HG03135 (cell line): ENCODE measurements around the gene SNTG2.
"Not testable (repeated sequence)": the region's sequence is repeated elsewhere in the genome, so short reads cannot be mapped to it uniquely, and the experiment has no call there.

Experiments
- ATAC-seq: cut with Tn5 transposase; IDR thresholded peaks from one replicate; pipeline ENCODE4 v1.9.1; 2021; ENCODE audit warnings: mild to moderate bottlenecking, moderate library complexity; ENCODE audit not compliant: unreplicated experiment

SNTG2 gene

GRCh38 chr2:1088192-1088860 is 137.7 kb downstream of the SNTG2 start:
- no peak for ATAC-seq

DNA sequence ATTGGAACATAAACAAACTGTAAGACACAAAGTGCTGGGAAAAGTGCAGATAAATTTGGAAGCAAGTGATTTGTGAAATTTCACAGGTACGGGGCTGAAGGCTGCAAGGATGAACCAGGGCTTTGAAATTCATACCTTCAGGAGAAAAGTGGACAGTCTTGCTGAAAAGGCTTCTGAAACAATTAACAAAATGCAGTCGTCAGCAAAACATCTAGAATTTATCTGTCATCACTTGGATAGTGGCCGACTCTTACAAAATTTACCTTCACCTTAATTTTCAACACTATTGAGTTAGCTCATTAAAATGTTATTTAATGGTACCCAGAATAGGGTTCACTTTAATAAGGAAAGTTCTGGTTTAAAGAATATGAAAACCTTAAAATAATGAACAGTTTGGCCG is 138.3 kb downstream of the SNTG2 start:
- ATAC-seq, result no peak

DNA sequence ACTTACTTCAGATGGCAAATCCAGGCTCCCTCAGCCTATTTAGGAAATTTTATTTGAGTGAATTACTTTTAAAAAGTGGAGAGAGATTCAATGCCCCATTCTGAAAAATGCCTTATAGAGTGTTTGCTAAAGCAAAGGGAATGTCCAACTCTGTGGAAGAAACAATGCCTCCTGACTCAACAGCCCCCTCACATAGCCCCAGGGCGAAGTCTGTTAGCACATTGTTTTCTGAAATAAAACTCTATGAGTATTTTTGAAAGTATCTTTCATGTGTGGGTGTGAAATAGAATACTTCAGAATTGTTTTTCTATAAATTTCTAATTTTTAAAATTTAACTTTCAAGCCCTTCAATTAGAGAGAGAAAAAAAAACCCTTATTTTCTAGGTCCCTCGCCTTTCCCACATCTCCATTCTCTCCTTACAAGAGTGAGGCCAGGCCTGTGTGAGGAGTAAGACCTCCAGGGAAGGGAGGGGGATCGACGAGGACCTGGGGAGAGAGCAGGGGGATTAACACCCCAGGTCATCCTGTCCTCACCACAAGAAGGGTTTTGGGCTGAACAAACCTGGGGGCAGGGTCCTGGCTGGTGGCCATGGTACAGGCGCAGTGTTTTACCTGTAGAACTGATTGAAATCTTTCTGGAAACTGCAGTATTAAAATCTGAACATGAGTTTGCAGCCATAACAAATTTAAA is 141.4 kb downstream of the SNTG2 start:
- no peak for ATAC-seq

DNA sequence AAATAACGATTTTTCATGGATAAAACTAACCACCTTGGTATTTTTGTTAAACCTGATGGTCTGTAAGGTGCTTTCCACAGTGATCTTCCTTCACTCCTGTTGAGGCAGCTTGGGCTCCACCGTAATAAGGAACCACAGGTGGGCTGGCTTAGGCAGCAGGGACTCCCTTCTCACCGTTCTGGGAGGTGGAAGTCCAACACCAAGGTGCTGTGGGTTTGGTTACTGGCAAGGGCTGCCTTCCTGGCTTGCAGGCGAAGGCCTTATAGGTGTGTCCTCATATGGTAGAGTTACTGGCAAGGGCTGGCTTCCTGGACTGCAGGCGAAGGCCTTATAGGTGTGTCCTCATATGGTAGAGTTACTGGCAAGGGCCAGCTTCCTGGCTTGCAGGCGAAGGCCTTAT is 143.0 kb downstream of the SNTG2 start:
- ATAC-seq, result not testable (repeated sequence)

GRCh38 chr2:1097101-1097500 is 146.5 kb downstream of the SNTG2 start:
- no peak for ATAC-seq

DNA sequence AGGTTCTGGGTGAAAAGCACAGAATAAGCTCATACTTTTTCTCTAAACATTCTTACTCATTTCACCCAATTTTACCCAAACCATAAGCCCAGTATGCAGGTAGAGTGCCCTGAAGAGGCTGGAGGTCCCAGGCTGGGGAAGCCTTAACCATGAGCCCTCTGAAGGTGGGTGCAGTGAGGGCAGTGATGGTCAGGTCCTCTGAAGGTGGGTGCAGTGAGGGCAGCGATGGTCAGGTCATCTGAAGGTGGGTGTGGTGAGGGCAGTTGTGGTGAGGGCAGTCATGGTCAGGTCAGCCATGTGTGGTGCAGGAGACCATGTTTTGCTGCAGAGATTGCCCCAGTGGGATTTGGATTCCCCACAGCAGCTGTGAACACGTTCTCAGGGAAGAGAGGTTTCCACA is 148.8 kb downstream of the SNTG2 start:
- no peak for ATAC-seq

DNA sequence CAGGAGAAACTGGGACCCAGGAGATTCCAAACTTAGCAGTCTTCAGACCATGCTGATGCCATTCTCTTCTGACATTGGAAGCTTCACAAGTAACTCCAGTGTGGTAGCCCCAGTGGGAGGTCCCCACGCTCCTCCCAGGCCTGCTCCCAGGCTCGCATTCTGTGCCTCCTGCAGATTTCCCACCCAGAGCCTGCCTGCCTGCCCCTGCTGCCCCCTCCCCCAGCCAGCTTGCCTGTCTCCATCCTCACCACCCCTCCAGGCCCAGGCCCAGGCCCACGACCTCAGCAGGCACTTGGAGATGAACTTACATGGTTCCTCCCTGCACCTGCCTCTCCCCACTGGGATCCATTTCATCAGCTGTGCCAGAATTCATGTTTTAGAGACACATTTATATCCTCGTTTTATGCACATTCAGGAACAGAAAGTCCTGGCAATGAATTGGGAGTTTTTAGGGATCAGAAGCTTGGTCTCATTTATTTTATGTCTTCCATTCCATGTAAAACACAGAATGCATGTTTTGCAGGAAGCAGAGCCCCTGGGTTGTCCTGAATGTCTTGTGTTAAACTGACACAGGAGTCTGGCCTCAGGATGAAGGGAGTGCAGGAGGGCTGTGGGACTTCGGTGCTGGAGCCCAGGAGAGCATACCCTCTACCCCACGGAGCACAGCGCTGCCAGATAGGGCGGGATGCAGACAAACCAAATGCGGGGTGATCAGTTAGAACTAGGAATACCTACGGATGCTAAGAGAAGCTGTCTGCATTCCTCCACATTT is 150.5 kb downstream of the SNTG2 start:
- ATAC-seq, result no peak

DNA sequence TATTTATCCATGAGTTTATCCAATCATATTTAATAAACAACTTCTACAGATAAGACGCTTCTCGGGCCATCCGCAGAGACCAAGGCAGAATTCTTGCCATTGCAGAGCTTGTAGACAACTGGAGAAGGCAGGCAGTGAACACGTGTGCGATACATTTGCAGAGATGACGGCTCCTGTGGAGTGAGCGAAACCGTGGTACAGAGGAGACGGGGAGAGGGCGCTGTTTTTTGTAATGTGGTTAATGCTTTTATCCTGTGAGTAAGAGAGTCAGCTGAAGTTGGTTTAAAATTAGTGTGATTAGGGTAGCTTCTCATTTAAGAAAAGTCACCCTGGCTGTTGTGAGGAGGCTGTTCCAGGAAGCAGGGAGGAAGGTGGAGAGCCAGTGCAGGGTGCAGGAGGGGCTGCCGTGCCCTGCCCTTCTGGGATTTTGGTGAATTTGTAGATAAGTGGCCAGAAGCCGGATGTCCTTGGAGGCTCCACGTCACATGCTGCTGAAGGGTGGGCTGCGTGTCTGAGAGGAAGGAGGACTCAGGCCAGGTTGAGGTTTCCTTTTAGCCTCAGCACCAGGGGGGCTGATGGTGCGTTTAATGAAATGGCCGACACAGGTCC is 151.4 kb downstream of the SNTG2 start:
- no peak for ATAC-seq

GRCh38 chr2:1104364-1104763 is 153.7 kb downstream of the SNTG2 start:
- no peak for ATAC-seq

- not testable (repeated sequence) for ATAC-seq
Measured at GRCh38 chr2:1106344-1106743, 155.7 kb downstream of the SNTG2 start.

- ATAC-seq, result no peak
Measured at GRCh38 chr2:1115843-1116539, 165.3 kb downstream of the SNTG2 start.

DNA sequence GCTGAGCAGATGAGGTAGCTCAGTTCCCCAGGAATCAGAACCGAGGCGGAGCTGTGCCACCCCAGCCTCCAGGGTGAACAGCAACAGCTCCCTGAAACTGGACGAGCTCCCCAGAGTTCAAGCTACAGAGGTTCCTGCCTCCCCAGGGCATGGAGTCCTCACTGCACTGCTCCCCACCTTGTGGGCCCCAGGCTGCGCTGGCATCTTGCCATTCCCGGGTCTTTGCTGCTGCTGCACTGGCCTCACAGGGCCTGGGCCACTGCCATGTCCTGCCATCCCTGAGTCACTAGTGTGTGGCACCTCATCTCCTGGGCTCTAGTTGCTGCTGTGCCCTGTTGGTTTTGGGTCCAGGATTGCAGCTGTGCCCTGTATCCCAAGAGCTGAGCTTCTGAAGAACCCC is 166.9 kb downstream of the SNTG2 start:
- no peak for ATAC-seq

- ATAC-seq, result no peak
Measured at GRCh38 chr2:1125217-1125616, 174.6 kb downstream of the SNTG2 start.

- ATAC-seq, result no peak
Measured at GRCh38 chr2:1125633-1126370, 175.2 kb downstream of the SNTG2 start.

DNA sequence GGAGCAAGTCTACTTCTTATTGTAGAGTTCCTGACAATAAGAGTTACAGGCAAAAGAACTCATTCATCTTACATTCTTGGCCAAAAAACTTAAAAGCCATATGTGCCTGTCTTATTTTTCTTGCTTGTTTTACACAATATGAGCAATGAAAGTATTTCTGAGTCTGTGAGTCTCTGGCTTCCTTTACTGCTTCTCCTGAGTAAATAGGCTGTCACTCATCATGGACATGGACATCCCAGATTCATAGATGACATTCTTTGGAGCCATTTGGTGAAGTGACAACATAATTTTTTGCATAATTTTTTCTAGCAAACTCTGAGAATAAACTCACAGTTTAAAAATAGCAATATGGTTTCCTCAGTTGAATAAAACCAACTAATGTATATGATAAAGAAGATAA is 179.3 kb downstream of the SNTG2 start:
- no peak for ATAC-seq

- no peak for ATAC-seq
Measured at GRCh38 chr2:1130922-1131321, 180.3 kb downstream of the SNTG2 start.

DNA sequence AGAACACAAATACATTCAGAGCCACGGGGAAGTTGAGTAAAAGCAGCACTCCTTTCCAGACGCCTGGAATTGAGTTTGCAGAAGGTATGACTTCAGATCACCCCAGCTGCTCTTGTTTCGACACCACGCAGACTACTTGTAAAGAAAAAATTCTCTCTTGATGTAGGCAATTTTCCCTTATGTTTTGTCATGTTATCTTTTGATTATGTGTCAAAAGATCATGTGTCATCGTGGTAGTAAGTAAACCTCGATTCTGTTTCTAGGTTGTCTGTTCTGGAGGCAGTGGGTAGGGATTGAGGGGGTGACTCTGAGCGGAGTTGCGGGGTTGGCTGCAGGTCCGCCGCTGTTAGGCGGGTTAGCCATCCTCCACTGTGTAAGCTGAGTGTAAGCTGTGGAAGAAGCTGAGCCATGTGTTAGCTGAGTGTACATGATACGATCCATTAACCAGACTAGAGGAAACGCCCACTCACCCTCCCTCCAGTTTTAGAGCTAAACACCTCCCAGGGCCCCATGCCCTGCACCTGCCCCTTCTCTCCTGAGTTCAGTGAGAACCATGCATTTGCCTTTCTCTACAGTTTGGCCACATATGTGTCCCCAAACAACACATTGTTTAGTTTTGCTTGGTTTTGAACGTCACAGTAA is 181.8 kb downstream of the SNTG2 start:
- no peak for ATAC-seq

DNA sequence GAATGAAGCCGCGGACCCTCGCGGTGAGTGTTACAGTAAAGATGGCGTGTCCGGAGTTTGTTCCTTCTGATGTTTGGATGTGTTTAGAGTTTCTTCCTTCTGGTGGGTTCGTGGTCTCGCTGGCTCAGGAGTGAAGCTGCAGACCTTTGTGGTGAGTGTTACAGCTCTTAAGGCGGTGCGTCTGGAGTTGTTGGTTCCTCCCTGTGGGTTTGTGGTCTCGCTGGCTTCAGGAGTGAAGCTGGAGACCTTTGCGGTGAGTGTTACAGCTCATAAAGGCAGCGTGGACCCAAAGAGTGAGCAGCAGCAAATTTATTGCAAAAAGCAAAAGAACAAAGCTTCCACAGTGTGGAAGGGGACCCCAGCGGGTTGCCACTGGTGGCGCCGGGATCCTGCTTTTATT is 183.2 kb downstream of the SNTG2 start:
- not testable (repeated sequence) for ATAC-seq

GRCh38 chr2:1134629-1135028 is 184.0 kb downstream of the SNTG2 start:
- ATAC-seq, result no peak

DNA sequence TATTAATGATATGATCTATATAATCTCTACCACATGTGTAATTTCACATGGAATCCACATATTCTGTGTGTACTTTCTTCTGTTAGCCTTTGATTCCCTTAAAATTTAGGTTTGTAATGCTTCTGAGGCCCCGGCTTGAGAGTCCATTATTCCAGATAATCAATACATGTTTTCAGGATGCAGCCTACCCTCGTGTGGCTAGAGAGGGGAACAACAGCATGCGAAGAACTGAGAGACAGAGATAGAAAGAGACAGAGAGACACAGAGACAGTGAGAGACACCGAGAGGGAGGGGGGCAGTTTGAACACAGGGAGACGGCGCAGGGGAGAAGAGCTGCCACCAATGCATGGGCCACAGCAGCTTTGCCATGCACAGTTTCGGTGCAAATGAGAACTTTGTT is 185.4 kb downstream of the SNTG2 start:
- ATAC-seq, result no peak
